GM19035 (cell line): ENCODE results near the gene SLC17A2.
A peak's percentile ranks its signal among the peaks of the same experiment; 100 is the strongest.

Experiments used
- ATAC-seq: cut with Tn5 transposase; IDR thresholded peaks from one replicate; pipeline ENCODE4 v1.9.1; 2021; ENCODE audit not compliant: unreplicated experiment

SLC17A2 gene

GRCh38 chr6:25930532-25931410 lies at the start of gene SLC17A2:
Gene SLC17A2, minus strand, starts transcription at chr6:25930691. Its CDS starts 4,895 bp downstream, at chr6:25925796.
- no peak for ATAC-seq

GRCh38 chr6:25975923-25976560 lies 45.6 kb upstream of the SLC17A2 start:
- ATAC-seq: no peak

- no peak for ATAC-seq
These were observed 43.5 kb upstream of the SLC17A2 start for GRCh38 chr6:25973923-25974555.

- ATAC-seq: no peak
These were observed 42.4 kb upstream of the SLC17A2 start for GRCh38 chr6:25972902-25973301.

- ATAC-seq: no peak
These were observed 41.6 kb upstream of the SLC17A2 start for GRCh38 chr6:25972128-25972527.

- ATAC-seq: no peak
These were observed 40.8 kb upstream of the SLC17A2 start for GRCh38 chr6:25971187-25971821.

- ATAC-seq: no peak
These were observed 38.3 kb upstream of the SLC17A2 start for GRCh38 chr6:25968769-25969168.

GRCh38 chr6:25966711-25967110 lies 36.2 kb upstream of the SLC17A2 start:
- ATAC-seq: no peak

- ATAC-seq: no peak
These were observed 34.6 kb upstream of the SLC17A2 start for GRCh38 chr6:25965058-25965457.

GRCh38 chr6:25963426-25964123 lies 33.1 kb upstream of the SLC17A2 start:
- ATAC-seq: no peak

- ATAC-seq: peak; percentile 83
These were observed 31.9 kb upstream of the SLC17A2 start, which contains the start of gene TRIM38 for GRCh38 chr6:25962149-25963127. Gene TRIM38, plus strand, starts transcription at chr6:25962802. Its CDS starts 3,721 bp downstream, at chr6:25966523.

- ATAC-seq: no peak
These were observed 31.2 kb upstream of the SLC17A2 start for GRCh38 chr6:25961619-25962148.

- no peak for ATAC-seq
These were observed 30.2 kb upstream of the SLC17A2 start for GRCh38 chr6:25960734-25961133.

GRCh38 chr6:25959890-25960536 lies 29.5 kb upstream of the SLC17A2 start:
- ATAC-seq: no peak

GRCh38 chr6:25958700-25959162 lies 28.2 kb upstream of the SLC17A2 start:
- ATAC-seq: no peak

GRCh38 chr6:25956226-25956625 lies 25.7 kb upstream of the SLC17A2 start:
- ATAC-seq: no peak

GRCh38 chr6:25954756-25955155 lies 24.3 kb upstream of the SLC17A2 start:
- no peak for ATAC-seq

GRCh38 chr6:25953733-25954132 lies 23.2 kb upstream of the SLC17A2 start:
- ATAC-seq: no peak

GRCh38 chr6:25952535-25952934 lies 22.0 kb upstream of the SLC17A2 start:
- ATAC-seq: no peak
